HG03354 (cell line): ENCODE data around the gene PIGZ.

Experiments used
- ATAC-seq: cut with Tn5 transposase; IDR thresholded peaks from one replicate; pipeline ENCODE4 v1.9.1; 2021; ENCODE audit warnings: mild to moderate bottlenecking; ENCODE audit not compliant: unreplicated experiment, poor library complexity, severe bottlenecking

The PIGZ gene

GRCh38 chr3:197001972-197002700 lies 33.5 kb upstream of the PIGZ start:
- ATAC-seq = peak; percentile 16

- ATAC-seq = no peak
These were observed 32.7 kb upstream of the PIGZ start for GRCh38 chr3:197001106-197001971.

GRCh38 chr3:197000211-197000610 lies 31.6 kb upstream of the PIGZ start:
- no peak for ATAC-seq

GRCh38 chr3:196998966-196999760 lies 30.5 kb upstream of the PIGZ start:
- ATAC-seq = no peak

GRCh38 chr3:196997311-196997710 lies 28.7 kb upstream of the PIGZ start:
- no peak for ATAC-seq

GRCh38 chr3:196996454-196997265 lies 28.0 kb upstream of the PIGZ start:
- ATAC-seq = no peak

GRCh38 chr3:196995646-196996355 lies 27.2 kb upstream of the PIGZ start:
- ATAC-seq = no peak

GRCh38 chr3:196995027-196995426 lies 26.4 kb upstream of the PIGZ start:
- no peak for ATAC-seq

- no peak for ATAC-seq
These were observed 25.4 kb upstream of the PIGZ start for GRCh38 chr3:196994056-196994455.

GRCh38 chr3:196992461-196993065 lies 23.9 kb upstream of the PIGZ start:
- no peak for ATAC-seq

GRCh38 chr3:196991581-196992460 lies 23.2 kb upstream of the PIGZ start:
- ATAC-seq = no peak

GRCh38 chr3:196990601-196991007 lies 22.0 kb upstream of the PIGZ start:
- no peak for ATAC-seq

GRCh38 chr3:196989721-196990262 lies 21.2 kb upstream of the PIGZ start:
- ATAC-seq = no peak

- ATAC-seq = no peak
These were observed 19.8 kb upstream of the PIGZ start for GRCh38 chr3:196988241-196989029.

- no peak for ATAC-seq
These were observed 18.4 kb upstream of the PIGZ start for GRCh38 chr3:196987022-196987421.
